Stimulated activated CD8-positive, alpha-beta memory T cell treated with anti-CD3 and anti-CD28 coated beads, Interleukin-7, amount 100 ng/mL, for 1 hour (primary cell): ENCODE measurements around the gene ZNF462.

Experiments
- DNase-seq, 2 donors: peaks; one replicate each; pipeline ENCODE4 v3.0.0-alpha.2; 2020; ENCODE audit warnings: low read depth in 2 of 2

Gene ZNF462

GRCh38 chr9:107007402-107007801 is 144.4 kb downstream of the ZNF462 start:
- no peak for DNase-seq

GRCh38 chr9:107008011-107008410 is 145.0 kb downstream of the ZNF462 start:
- no peak for DNase-seq

GRCh38 chr9:107008447-107008846 is 145.5 kb downstream of the ZNF462 start:
- DNase-seq, result no peak

- no peak for DNase-seq
Measured at GRCh38 chr9:107016383-107016782, 153.4 kb downstream of the ZNF462 start.

- no peak for DNase-seq
Measured at GRCh38 chr9:107018861-107019545, 156.0 kb downstream of the ZNF462 start.

GRCh38 chr9:107020040-107020530 is 157.1 kb downstream of the ZNF462 start:
- DNase-seq, result no peak

GRCh38 chr9:107024193-107024592 is 161.2 kb downstream of the ZNF462 start:
- no peak for DNase-seq

- no peak for DNase-seq
Measured at GRCh38 chr9:107025260-107026035, 162.5 kb downstream of the ZNF462 start.

- DNase-seq, result no peak
Measured at GRCh38 chr9:107029146-107029545, 166.2 kb downstream of the ZNF462 start.

- no peak for DNase-seq
Measured at GRCh38 chr9:107033966-107034365, 171.0 kb downstream of the ZNF462 start.

GRCh38 chr9:107034831-107035230 is 171.9 kb downstream of the ZNF462 start:
- DNase-seq, result no peak

- no peak for DNase-seq
Measured at GRCh38 chr9:107036367-107036766, 173.4 kb downstream of the ZNF462 start.

- no peak for DNase-seq
Measured at GRCh38 chr9:107039542-107039941, 176.6 kb downstream of the ZNF462 start.

GRCh38 chr9:107042606-107043005 is 179.6 kb downstream of the ZNF462 start:
- no peak for DNase-seq

- DNase-seq, result no peak
Measured at GRCh38 chr9:107043886-107044285, 180.9 kb downstream of the ZNF462 start.

- DNase-seq, result no peak
Measured at GRCh38 chr9:107044872-107045271, 181.9 kb downstream of the ZNF462 start.

GRCh38 chr9:107046692-107047091 is 183.7 kb downstream of the ZNF462 start:
- no peak for DNase-seq

GRCh38 chr9:107049046-107049802 is 186.3 kb downstream of the ZNF462 start:
- no peak for DNase-seq

GRCh38 chr9:107049803-107050184 is 186.8 kb downstream of the ZNF462 start:
- DNase-seq, result no peak

GRCh38 chr9:107051392-107051791 is 188.4 kb downstream of the ZNF462 start:
- DNase-seq, result no peak

GRCh38 chr9:107054146-107054545 is 191.2 kb downstream of the ZNF462 start:
- no peak for DNase-seq

GRCh38 chr9:107059220-107059619 is 196.3 kb downstream of the ZNF462 start:
- no peak for DNase-seq
